ENCODE results near the gene SELPLG. TPM values are rescaled to one million over a fixed set of nuclear protein-coding genes. Genes with fewer than 3 reads are reported as not detected.
"Not testable (repeated sequence)": the region's sequence is repeated elsewhere in the genome, so short reads cannot be mapped to it uniquely, and the experiment has no call there.

Gene SELPLG
- total RNA-seq, 1 experiment from 2014 or later = 1.1 TPM

DNA sequence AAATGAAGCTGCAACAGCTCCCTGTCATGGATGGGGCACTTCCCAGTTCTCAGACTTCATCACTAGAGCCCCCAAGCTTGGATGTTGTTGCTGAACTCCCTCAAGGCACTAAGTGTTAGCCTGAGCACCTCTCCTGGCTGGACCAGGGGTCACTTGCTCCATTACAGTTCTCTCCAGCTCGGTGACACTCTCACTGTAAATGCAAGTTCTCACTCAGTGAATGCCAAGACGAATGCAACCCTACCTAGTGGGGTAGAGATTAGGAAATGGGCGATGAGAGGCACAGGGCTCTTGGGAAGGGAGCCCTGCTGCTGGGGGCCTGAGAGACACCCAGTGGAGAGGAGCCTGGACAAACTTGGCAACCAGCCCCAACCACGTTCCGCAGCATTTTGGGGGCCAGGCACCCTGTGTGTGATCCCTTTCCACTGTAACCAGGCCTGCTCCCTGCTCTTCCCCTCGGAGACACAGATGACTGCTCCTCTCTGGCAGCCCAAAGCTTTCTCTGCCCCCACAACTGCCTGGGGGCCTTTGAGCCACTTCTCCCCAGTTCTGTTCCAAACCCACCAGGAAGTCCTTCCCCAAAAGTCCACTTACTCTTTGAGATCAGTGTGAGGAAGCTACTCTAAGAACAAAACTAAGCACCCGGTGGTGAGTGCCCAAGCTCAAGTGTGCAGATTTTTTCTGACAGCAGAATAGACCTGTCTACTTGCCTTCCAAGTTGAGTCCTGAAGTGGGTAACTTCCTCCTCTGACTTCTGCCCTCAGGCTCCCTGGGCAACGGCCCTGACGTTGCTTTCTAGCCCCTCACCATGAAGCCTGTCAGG lies 8.0 kb upstream of the SELPLG start:
- in situ Hi-C loops (cut with HindIII; ENCODE audit: low sequenced_read_pairs) = no loop called here
- DNase-seq (ENCODE audit: low spot score) = no peak

DNA sequence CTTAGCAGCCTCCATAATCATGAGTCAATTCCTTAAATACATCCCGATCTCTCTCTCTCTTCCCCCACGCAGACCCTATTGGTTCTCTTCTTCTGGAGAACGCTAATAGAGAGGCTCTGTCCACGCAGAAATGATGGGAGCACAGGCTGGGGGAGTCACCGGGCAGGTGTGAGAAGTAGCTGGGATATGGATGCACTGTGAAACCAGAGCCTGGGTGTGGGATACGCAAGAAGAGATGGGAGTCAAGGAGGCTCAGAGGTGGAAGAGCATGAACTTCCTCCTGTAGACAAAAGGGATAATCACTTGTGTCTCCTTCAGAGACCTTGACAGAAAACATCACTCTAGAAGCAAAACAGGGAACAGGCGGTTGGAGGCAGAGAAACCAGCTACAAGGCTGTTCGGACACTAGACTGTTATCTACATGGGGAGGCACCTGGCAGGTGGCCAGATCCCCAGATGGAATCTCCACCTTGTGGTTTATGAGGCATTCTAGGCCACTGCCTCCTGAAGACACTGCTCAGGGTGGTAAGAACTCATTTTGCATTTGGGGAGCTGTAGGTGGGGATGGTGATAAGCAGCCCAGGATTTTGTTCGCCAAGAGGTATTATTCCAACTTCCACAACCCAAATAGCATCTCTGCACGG lies 7.2 kb upstream of the SELPLG start:
- DNase-seq (ENCODE audit: low spot score) = peak; percentile 75
- in situ Hi-C loops (cut with HindIII; ENCODE audit: low sequenced_read_pairs) = no loop called here

DNA sequence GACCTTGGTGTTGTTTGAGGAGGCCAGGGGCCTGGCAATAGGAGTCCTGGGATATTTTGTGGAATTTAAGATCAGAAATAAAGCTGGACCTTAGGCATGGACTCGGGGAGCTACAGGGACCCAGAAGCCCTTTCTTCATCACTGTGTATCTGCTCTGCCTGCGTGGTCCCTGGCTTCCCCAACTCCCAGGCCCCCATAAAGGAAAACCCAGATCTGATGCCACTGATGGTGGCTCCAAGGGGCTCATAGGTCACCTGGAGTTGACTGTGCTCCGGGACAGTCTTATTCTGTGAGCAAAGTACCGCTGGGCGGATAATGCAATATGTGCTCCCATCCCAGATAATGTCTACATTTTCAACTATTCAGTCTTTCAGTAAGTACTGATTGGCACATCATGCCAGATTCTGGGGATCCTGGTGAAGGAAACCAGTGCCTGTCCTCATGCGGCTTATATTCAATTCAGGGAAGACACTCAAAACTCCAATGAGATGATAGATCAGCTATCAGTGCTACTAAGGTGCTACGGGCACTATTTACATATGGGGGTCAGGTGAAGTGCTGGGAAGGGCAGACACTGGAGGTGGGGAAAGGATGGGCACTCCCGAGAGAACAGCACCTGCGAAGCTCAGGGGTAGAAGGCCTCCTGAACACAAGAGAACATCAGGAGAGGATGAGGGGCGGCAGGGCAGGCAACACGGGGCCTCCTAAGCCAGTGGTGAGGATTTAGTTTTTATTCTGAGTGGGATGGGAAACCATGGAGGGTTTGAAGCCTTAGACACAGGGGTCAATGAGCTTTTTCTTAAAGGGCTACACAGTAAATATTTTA lies 5.5 kb upstream of the SELPLG start:
- in situ Hi-C loops (cut with HindIII; ENCODE audit: low sequenced_read_pairs) = no loop called here
- no peak for DNase-seq (ENCODE audit: low spot score)

DNA sequence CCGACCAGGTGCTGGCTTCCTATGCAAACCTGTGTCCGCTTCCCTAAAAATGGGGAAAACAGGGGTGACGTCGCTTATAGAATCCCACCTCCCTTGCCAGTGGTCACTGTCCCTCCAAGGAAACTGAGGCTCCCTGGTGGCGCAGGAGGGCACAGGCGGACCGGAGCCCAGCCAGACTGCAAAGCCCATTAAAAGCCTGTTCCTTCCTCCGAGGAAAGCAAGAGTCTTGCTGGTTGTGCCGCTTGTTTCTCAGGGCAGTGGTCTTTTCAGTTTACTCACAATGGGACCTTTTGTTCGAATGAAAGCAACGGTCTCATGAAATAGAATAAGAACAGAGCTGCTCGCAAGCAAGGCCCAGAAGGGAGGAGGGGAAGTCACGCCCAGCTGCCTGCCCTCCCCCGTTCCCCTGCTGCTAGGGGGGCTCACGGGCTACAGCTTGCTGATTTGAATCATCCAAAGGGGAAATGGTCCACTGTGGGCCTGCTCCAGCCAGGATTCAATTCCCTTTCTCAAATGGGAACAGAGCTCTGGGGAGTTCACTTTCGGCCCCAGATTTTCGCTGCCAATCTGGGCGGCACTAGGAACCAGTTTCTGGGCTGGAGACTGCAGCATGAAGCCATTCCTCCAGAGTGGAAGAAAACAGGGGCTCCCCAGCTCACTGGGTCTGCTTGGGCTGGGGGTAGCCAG lies 4.6 kb upstream of the SELPLG start:
- in situ Hi-C loops (cut with HindIII; ENCODE audit: low sequenced_read_pairs) = no loop called here
- peak; percentile 29 for DNase-seq (ENCODE audit: low spot score)

DNA sequence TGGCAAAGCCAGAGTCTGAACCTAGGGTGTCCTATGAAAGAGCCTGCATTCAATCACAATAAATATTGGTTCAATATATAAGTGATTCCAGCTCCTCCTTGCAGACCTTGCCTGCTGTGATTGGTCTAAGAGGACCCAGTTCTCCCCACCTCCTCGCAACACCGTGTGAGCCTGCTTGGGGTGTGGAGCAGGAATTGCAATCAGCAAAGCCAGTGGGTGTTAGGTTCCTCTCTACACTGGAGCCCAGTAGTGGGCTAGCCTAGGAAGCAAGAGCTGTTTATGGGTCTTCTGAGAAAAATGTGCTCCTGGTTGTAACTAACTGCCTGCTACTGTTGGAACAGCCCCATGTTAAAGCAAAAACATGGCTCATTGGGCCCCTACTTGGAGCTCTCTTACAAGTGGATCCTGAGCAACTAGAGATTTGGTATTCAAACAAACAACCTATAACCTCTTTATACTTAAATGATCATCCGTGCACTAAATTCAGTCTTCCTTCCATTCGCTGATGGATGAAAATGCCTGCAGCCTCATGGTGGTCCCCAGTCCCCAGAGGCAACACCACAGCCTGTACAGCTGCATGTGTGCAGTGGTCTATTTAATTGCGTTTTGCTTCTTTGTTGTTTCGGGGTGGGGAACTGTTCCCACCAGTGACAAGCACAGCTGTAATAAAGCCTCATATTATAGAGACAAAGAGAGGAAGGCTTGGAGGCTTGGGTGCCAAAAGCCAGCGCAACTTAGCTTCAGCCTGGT lies 3.7 kb upstream of the SELPLG start:
- no peak for DNase-seq (ENCODE audit: low spot score)
- in situ Hi-C loops (cut with HindIII; ENCODE audit: low sequenced_read_pairs) = no loop called here

DNA sequence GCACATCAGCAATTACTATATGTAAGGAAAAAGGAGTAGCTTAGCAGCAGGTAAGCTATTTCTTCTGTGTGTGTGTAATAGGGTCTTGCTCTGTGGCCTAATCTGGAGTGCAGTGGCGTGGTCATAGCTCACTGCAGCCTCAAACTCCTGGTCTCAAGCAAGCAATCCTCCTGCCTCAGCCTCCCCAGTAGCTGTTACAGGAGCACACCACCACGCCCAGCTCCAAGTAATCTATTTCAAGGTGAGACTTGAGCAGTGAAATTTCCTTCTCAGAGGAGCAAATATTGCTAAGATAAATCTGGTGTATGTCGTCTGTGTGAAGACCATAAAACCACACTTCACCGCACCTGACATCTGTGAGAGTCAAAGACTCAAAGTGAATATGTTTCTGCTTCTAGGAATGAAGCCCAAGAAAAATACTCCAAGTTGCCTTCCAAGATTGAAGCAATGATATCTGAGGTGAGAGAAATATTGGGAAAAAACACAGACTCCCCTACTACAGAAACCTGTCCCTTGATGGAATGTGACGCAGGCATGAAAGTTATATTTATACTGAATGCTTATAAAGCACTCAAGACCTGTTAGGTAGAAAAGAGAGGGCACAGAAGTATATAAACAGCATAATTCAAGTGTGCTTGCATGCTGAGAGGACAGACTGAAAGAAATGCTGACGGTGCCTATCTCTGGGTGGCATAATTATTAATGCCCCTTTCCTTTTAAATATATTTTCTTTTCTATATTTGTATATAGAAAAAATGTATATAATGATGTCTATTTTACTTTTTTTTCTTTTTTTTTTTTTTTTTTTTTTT lies 2.5 kb upstream of the SELPLG start:
- DNase-seq (ENCODE audit: low spot score) = no peak
- in situ Hi-C loops (cut with HindIII; ENCODE audit: low sequenced_read_pairs) = no loop called here

DNA sequence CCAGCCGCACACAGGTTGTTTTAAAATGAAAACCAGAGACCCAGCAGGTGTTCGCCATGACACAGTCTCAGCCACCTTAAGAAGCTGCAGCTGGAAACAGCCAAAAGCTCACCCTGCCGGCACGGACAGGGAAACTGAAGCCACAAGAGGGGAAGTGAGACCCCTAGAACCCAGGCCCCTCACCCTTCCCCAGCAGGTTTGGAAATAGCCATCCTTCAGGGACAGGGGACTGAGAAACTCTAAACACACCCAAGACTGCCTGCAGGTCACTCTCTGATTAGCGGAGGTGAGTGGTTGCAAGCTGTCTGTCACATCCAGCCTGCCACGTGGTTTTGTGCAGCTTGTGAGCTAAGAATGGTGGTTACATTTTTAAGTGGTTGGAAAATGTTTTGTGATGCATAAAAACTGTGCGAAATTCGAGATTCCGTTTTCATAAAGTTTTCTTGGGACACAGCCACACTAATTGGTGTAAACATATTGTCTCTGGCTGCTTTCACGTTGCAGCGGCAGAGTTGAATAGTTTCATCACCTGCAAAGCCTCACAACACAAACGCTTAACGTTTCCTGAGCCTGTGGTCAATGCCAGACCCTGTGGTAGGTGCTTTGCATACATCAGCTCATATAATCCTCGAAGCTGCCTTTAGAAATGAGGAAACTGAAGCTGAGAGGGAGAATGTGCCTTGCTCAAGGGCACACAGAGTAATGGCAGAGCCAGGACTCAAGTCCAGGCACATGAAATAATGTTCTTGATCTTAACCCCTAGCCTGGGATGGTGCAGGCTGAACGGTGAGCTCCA lies 1.7 kb upstream of the SELPLG start:
- in situ Hi-C loops (cut with HindIII; ENCODE audit: low sequenced_read_pairs) = no loop called here
- no peak for DNase-seq (ENCODE audit: low spot score)

DNA sequence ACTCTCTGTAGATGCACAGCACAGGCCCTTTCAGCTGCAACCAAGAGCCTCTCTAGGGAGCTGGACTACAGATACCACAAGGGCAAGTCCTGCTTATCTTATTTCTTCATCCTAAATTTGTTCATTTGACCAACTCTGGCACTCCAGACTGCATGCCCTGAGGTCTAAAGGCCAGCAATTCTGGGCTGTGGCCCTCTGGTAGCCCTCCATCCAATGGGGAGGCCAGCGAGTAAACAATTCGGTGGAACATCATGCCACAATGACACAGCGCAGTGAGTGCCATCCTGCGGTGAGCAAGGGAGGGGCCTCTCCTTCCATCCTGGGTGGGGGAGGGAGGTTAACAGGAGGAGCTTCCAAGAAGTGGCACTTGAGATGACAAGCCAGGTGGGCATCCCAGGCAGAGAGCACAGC lies 652 bp upstream of the SELPLG start:
- in situ Hi-C loops (cut with HindIII; ENCODE audit: low sequenced_read_pairs) = no loop called here
- no peak for DNase-seq (ENCODE audit: low spot score)

DNA sequence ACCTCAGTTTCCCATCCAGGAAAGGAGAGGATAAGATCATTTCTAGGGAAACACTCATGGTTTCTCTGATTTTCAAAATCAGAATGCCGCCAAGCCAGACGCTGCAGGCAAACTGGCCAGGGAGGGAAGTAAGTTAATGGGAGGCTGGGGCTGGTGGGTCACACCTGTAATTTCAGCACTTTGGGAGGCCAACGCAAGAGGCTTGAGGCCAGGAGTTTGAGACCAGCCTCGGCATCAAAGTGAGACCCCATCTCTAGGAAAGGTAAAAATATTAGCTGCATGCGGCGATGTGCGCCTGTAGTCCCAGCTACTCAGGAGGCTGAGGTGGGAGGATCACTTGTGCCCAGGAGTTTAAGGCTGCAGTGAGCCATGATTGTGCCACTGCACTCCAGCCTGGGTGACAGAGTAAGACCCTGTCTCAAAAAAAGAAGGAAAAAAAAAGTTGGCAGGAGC lies 587 bp downstream of the SELPLG start:
- in situ Hi-C loops (cut with HindIII; ENCODE audit: low sequenced_read_pairs) = no loop called here
- no peak for DNase-seq (ENCODE audit: low spot score)

DNA sequence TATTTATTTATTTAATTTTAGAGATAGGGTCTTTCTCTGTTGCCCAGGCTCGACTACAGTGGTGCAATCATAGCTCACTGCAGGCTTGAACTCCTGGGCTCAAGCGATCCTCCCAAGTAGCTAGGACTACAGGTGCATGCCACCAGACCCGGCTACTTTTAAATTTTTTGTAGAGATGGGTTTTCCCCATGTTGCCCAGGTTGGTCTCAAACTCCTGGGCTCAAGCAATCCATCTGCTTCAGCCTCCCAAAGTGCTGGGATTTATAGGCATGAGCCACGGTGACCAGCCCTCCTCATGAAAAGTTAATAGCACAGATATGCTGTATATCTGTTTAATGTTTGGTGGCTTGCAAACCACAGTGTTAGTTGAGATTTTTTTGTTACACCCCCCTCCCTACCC lies 2.4 kb downstream of the SELPLG start:
- in situ Hi-C loops (cut with HindIII; ENCODE audit: low sequenced_read_pairs); DNase-seq (ENCODE audit: low spot score): not testable (repeated sequence)

DNA sequence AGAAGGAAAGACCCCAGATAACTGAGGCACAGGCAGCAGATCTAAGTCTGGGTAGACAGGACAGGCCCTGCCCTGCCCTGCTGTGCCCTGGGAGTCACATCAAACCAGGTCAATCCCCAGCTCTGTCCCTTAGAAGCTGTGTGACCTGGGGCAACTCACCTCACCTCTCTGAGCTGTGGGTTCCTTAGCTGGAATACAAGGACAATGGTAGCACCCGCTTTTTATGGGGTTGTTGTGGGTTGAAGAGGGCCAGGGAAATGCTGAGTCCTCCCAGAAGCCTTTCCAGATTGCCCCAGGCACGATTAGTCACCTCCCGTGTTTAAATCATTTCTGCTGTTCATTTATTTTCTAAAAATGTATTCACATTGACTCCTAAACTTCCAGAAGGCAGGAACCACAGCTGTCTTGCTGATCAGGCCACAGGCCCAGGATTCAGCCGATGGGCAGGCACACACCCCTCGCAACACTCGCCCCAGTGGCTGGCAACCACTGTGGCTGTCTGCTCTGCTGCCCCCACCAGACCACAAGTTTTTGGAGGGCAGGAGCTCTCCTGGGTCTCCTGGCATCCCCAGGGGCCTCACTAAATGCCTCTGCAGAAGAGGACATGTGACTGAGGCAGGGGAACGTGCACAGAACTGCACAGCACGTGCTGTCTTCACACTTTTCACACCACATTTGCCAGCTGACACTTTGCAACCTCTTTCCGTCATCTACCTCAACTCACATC lies 3.0 kb downstream of the SELPLG start:
- no peak for DNase-seq (ENCODE audit: low spot score)
- in situ Hi-C loops (cut with HindIII; ENCODE audit: low sequenced_read_pairs) = no loop called here

DNA sequence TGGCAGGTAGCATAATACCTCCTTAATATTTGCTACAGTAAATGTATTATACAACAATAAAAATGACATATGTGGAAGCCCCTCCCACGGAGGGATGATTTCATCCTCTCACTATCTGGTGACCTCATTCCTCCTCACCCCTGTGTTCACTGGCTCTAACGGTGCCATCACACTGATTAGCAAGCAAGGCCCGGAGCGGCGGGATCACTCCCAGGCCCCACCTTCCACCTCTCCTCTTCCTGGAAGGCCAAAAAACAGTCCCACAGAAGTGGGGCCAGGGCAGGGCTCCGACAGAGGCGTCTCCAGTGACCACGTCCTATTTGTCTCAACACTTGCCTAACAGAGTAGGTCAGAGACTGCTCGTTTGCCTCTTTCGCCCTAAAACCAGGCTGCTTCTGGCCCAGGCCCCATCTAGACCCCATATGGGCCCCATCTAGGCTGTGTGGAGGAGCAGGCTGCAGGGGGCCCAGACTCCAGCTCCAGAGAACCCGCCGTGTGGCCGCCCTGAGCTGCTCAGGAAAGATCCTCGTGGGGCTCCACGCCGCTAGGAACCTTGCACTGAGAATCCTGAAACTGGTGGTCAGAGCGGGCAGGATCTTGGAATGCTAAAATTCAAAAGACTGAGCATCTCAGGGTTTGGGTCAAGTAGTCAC lies 3.7 kb downstream of the SELPLG start:
- DNase-seq (ENCODE audit: low spot score) = no peak
- in situ Hi-C loops (cut with HindIII; ENCODE audit: low sequenced_read_pairs) = no loop called here

DNA sequence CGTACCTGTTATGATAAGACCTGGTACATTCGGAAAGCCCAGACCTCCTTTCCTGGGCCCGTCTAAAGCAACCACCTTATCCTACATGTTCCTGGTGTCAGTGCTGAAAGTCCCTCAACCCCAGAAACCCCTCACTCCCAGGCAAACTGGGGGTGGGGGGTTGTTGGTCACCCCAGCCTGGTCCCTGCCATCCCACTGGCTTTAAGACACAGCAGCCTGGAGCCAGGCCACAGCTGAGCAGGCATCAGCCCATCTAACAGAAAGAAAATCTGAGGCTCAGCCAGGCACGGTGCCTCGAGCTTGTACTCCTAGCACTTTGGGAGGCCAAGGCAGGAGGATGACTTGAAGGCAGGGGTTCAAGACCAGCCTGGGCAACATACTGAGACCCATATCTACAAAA lies 4.5 kb downstream of the SELPLG start:
- no peak for DNase-seq (ENCODE audit: low spot score)
- in situ Hi-C loops (cut with HindIII; ENCODE audit: low sequenced_read_pairs) = no loop called here

DNA sequence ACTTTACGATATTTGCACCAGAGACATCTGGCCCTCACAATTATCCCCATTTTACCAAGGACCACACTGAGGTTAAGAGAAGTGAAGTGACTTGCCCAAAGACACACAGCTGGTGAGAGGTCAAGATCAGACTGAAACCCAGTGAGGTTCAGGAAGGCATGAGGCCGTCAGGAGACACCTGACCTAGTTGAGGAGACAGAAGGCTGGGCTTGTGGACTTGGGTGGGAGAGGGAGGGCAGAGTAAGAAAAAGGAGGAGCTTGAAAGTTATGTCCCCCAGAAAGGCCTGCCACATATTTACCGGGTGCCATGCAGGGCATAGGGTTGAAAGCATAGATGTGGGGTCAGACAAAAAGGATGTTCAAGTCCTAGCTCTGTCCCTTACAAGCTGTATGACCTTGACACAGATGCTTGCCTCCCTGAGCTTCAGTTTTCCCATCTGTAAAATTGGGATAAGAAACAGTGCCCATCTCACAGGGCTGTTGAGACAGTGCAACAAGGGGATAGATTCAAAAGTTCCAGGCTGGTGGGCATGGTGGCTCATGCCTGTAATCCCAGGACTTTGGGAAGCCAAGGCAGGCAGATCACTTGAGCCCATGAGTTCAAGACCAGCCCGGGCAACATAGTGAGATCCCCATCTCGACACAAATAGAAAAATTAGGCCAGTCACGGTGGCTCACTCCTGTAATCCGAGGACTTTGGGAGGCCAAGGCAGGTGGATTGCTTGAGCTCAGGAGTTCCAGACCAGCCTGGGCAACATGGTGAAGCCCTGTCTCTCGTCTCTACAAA lies 6.4 kb downstream of the SELPLG start:
- DNase-seq (ENCODE audit: low spot score) = no peak
- in situ Hi-C loops (cut with HindIII; ENCODE audit: low sequenced_read_pairs) = no loop called here

DNA sequence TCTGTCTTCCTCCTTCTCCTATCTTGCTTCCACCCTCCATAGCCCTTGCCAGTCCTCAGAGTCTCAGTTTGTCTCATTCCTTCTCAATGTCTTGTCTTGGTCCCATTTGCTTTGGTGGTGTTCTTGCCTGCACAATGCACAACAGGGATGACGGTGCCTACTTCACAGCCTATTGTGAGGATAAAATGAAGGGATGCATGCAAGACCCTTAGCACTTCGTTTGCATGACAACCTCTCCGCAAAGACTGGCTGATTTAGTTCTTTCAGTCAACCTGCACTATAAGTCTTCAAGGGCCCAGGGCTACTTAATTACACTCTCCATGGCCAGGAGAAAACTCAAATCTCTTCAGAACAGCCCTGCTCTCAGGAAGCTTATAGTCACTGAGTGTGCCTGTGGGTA lies 8.5 kb downstream of the SELPLG start:
- in situ Hi-C loops (cut with HindIII; ENCODE audit: low sequenced_read_pairs) = no loop called here
- DNase-seq (ENCODE audit: low spot score) = no peak

Data from G401 (cell line).